ENCODE data around the gene CD33.
"Not testable (repeated sequence)": the region's sequence is repeated elsewhere in the genome, so short reads cannot be mapped to it uniquely, and the experiment has no call there.

The CD33 gene

GRCh38 chr19:51210874-51211361 lies 14.0 kb upstream of the CD33 start:
- DNase-seq (ENCODE audit: low read depth), result not testable (repeated sequence)

GRCh38 chr19:51211833-51212232 lies 13.0 kb upstream of the CD33 start:
- no peak for DNase-seq (ENCODE audit: low read depth)

- no peak for DNase-seq (ENCODE audit: low read depth)
Measured at GRCh38 chr19:51219307-51219706, 5.6 kb upstream of the CD33 start.

- DNase-seq (ENCODE audit: low read depth), result no peak
Measured at GRCh38 chr19:51219971-51220370, 4.9 kb upstream of the CD33 start.

- DNase-seq (ENCODE audit: low read depth), result no peak
Measured at GRCh38 chr19:51220996-51221395, 3.9 kb upstream of the CD33 start.

GRCh38 chr19:51224163-51224641 lies 678 bp upstream of the CD33 start:
- no peak for DNase-seq (ENCODE audit: low read depth)

- DNase-seq (ENCODE audit: low read depth), result no peak
Measured at GRCh38 chr19:51226067-51226466, 1.2 kb downstream of the CD33 start.

GRCh38 chr19:51227326-51227725 lies 2.4 kb downstream of the CD33 start:
- no peak for DNase-seq (ENCODE audit: low read depth)

GRCh38 chr19:51227966-51228365 lies 3.1 kb downstream of the CD33 start:
- no peak for DNase-seq (ENCODE audit: low read depth)

GRCh38 chr19:51240866-51241265 lies 16.0 kb downstream of the CD33 start:
- no peak for DNase-seq (ENCODE audit: low read depth)

GRCh38 chr19:51242881-51243630 lies 18.2 kb downstream of the CD33 start:
- DNase-seq (ENCODE audit: low read depth), result no peak

GRCh38 chr19:51246164-51246552 lies 21.3 kb downstream of the CD33 start:
- DNase-seq (ENCODE audit: low read depth), result no peak

- DNase-seq (ENCODE audit: low read depth), result no peak
Measured at GRCh38 chr19:51247972-51248590, 23.2 kb downstream of the CD33 start.

GRCh38 chr19:51250786-51251467 lies 26.0 kb downstream of the CD33 start, which contains the start of gene SIGLECL1:
Gene SIGLECL1, plus strand, starts transcription at chr19:51251080. Its CDS starts 12,993 bp downstream, at chr19:51264073.
- DNase-seq (ENCODE audit: low read depth), result no peak

- DNase-seq (ENCODE audit: low read depth), result no peak
Measured at GRCh38 chr19:51251468-51251820, 26.6 kb downstream of the CD33 start.

- DNase-seq (ENCODE audit: low read depth), result no peak
Measured at GRCh38 chr19:51252306-51253079, 27.6 kb downstream of the CD33 start.

GRCh38 chr19:51253088-51253806 lies 28.4 kb downstream of the CD33 start:
- no peak for DNase-seq (ENCODE audit: low read depth)

GRCh38 chr19:51256155-51256625 lies 31.3 kb downstream of the CD33 start:
- no peak for DNase-seq (ENCODE audit: low read depth)

- DNase-seq (ENCODE audit: low read depth), result no peak
Measured at GRCh38 chr19:51257471-51257870, 32.6 kb downstream of the CD33 start.

- no peak for DNase-seq (ENCODE audit: low read depth)
Measured at GRCh38 chr19:51258165-51259160, 33.6 kb downstream of the CD33 start.
